Endothelial cell of umbilical vein (primary cell): ENCODE data around the gene SPTLC1. TPM values are rescaled to one million over a fixed set of nuclear protein-coding genes. Genes with fewer than 3 reads are reported as not detected.

ENCODE experiments used
- BruUV-seq: library from RNA; stranded (reverse); fragments of 400-500 nt; replicated peaks from 2 replicates; lab custom pipeline; 2021; lab: Mats Ljungman, UMichigan
- CTCF ChIA-PET: fragments of 300-600, 350-600 bp; sonication (Branson Sonifier 250); formaldehyde crosslinking; loops from one replicate; lab custom pipeline; 2021; ENCODE audit warnings: antibody characterized with exemption, inconsistent platforms; lab: Charles Lee
- POLR2A ChIA-PET: fragments of 300-600, 350-600 bp; sonication (Branson Sonifier 250); formaldehyde crosslinking; loops from one replicate; lab custom pipeline; 2021; ENCODE audit warnings: antibody characterized with exemption, inconsistent platforms; lab: Charles Lee
- DNase-seq: peaks from one replicate; pipeline ENCODE4 v3.0.0-alpha.2; 2011; ENCODE audit warnings: low read depth, low spot score
- FAIRE-seq: peaks from 2 replicates; lab custom pipeline; 2011; peaks lifted over from hg19 to GRCh38; lab: Jason Lieb, UNC
- H2AFZ ChIP-seq: 2 replicates; pipeline ENCODE4 v1.6.0; 2012; ENCODE audit warnings: low read depth, low read length, control low read depth, inconsistent platforms
- H3K27ac ChIP-seq: 2 replicates; pipeline ENCODE4 v1.5.1; 2011; ENCODE audit warnings: low read depth, mild to moderate bottlenecking, control low read depth, low read length, moderate library complexity; ENCODE audit not compliant: insufficient read depth
- H3K27me3 ChIP-seq, 2 experiments: 2 replicates each; pipeline versions ENCODE4 v1.6.0 to v1.6.1; 2011; ENCODE audit warnings: low read length in 2 of 2, mixed read lengths in 1 of 2; ENCODE audit not compliant: control insufficient read depth in 2 of 2, insufficient read depth in 2 of 2
- H3K36me3 ChIP-seq, 2 experiments: 2 replicates in 1 of 2; 3 replicates in 1 of 2; pipeline ENCODE4 v1.5.1; 2011; ENCODE audit warnings: low read length in 2 of 2, mild to moderate bottlenecking in 1 of 2, moderate library complexity in 1 of 2; ENCODE audit not compliant: control insufficient read depth in 2 of 2, insufficient read depth in 2 of 2; ENCODE audit errors: extremely low read depth in 1 of 2
- H3K4me1 ChIP-seq: 3 replicates; pipeline ENCODE4 v1.5.1; 2011; ENCODE audit warnings: mild to moderate bottlenecking, low read length; ENCODE audit not compliant: control insufficient read depth, insufficient read depth; ENCODE audit errors: extremely low read depth
- H3K4me2 ChIP-seq: 2 replicates; pipeline ENCODE4 v1.6.1; 2011; ENCODE audit warnings: low read length, control low read depth, mixed read lengths; ENCODE audit not compliant: insufficient read depth
- H3K4me3 ChIP-seq, 3 experiments: fragments of 200-600 bp in 1 of 3; sonication (generic), shearing (Covaris generic) in 1 of 3; replicated peaks in 1 of 3; 2 replicates each; pipeline ENCODE4 v1.5.1; 2011 to 2016; ENCODE audit warnings: control low read depth in 3 of 3, low read length in 3 of 3, mild to moderate bottlenecking in 2 of 3, inconsistent platforms in 1 of 3, low read depth in 1 of 3, moderate library complexity in 1 of 3; ENCODE audit not compliant: insufficient read depth in 1 of 3
- H3K79me2 ChIP-seq: 2 replicates; pipeline ENCODE4 v1.6.0; 2012; ENCODE audit warnings: low read length, inconsistent platforms; ENCODE audit not compliant: control insufficient read depth, insufficient read depth
- H3K9ac ChIP-seq: replicated peaks from 2 replicates; pipeline ENCODE3; 2011; ENCODE audit warnings: low read length, control low read depth; ENCODE audit not compliant: insufficient read depth; ENCODE audit errors: extremely low read depth
- H3K9me1 ChIP-seq: replicated peaks from 3 replicates; pipeline ENCODE4 v1.6.0; 2011; ENCODE audit warnings: mild to moderate bottlenecking, low read length; ENCODE audit not compliant: control insufficient read depth, insufficient read depth; ENCODE audit errors: extremely low read depth
- H3K9me3 ChIP-seq: replicated peaks from 2 replicates; pipeline ENCODE4 v1.5.1; 2012; ENCODE audit warnings: low read length, inconsistent platforms; ENCODE audit not compliant: control insufficient read depth, insufficient read depth
- H4K20me1 ChIP-seq: replicated peaks from 2 replicates; pipeline ENCODE3; 2011; ENCODE audit warnings: mild to moderate bottlenecking, low read length; ENCODE audit not compliant: control insufficient read depth, insufficient read depth; ENCODE audit errors: extremely low read depth
- EZH2 ChIP-seq: IDR thresholded peaks from 2 replicates; pipeline ENCODE4 v1.6.1; 2012; ENCODE audit warnings: borderline replicate concordance, low read depth, mild to moderate bottlenecking, moderate library complexity, low read length, inconsistent platforms; ENCODE audit not compliant: severe bottlenecking
- FOS ChIP-seq: IDR thresholded peaks from 2 replicates; pipeline ENCODE4 v1.6.1; 2011; ENCODE audit warnings: mild to moderate bottlenecking, low read length, moderate library complexity, borderline replicate concordance; ENCODE audit not compliant: insufficient read depth
- GATA2 ChIP-seq: IDR thresholded peaks from 2 replicates; pipeline ENCODE4 v1.7.0; 2011; ENCODE audit warnings: low read depth, mild to moderate bottlenecking, moderate library complexity, mixed read lengths, low read length; ENCODE audit not compliant: insufficient read length, insufficient read depth
- JUN ChIP-seq: IDR thresholded peaks from 2 replicates; pipeline ENCODE4 v1.6.1; 2011; ENCODE audit warnings: borderline replicate concordance, low read depth; ENCODE audit not compliant: insufficient read length, insufficient read depth
- MYC ChIP-seq: IDR thresholded peaks from one replicate; pipeline ENCODE4 v1.6.1; 2011; ENCODE audit warnings: mild to moderate bottlenecking, low read depth, low read length
- POLR2A ChIP-seq: IDR thresholded peaks from 2 replicates; pipeline ENCODE4 v1.6.1; 2012; ENCODE audit warnings: low read depth, mild to moderate bottlenecking, control low read depth, low read length
- POLR2AphosphoS5 ChIP-seq: IDR thresholded peaks from 2 replicates; pipeline ENCODE4 v1.6.1; 2012; ENCODE audit warnings: low read depth, mild to moderate bottlenecking, control low read depth, low read length, moderate library complexity; ENCODE audit not compliant: insufficient read depth
- dilution Hi-C: fragments of 300-500 bp; cut with MboI; formaldehyde crosslinking; loops from one replicate; pipeline ENCODE4 v1.15.0; 2019; ENCODE audit warnings: low sequenced_read_pairs; ENCODE audit not compliant: extremely low pct_ligation_motif_present
- intact Hi-C: fragments of 100-400 bp; cut with micrococcal nuclease; formaldehyde crosslinking; loops from one replicate; pipeline ENCODE4 v1.10.0; 2022
- polyA plus RNA-seq, 4 experiments: library from polyadenylated mRNA; depleted of rRNA in 3 of 4; stranded (reverse) in 3 of 4; unstranded in 1 of 4; fragments of >200 nt; gene quantifications; 2 replicates each; pipeline versions ENCODE4 v1.2.1 to v1.2.3, GENCODE V29; 2011 to 2012; ENCODE audit warnings: missing spikeins in 1 of 4
- total RNA-seq: library from RNA; stranded (reverse); gene quantifications from 2 replicates; pipeline ENCODE4 v1.2.3, GENCODE V29; 2021
- TF ChIP-seq, protein P1 (sequence below): IDR thresholded peaks from 2 replicates; pipeline ENCODE4 v1.6.1; 2011; ENCODE audit not compliant: insufficient read depth, insufficient read length
- TF ChIP-seq, protein P2 (sequence below), 2 donors: IDR thresholded peaks; 1 replicate in 1 of 2; 2 replicates in 1 of 2; pipeline ENCODE4 v1.5.1; 2011; ENCODE audit warnings: low read length in 2 of 2, mild to moderate bottlenecking in 2 of 2, moderate library complexity in 2 of 2, control low read depth in 1 of 2, inconsistent platforms in 1 of 2, low read depth in 1 of 2; ENCODE audit not compliant: insufficient read depth in 1 of 2; ENCODE audit errors: extremely low read depth in 1 of 2

SPTLC1 gene
- total and polyA plus RNA-seq, 2 donors (not counting 3 experiments of a cell fraction or from before 2014, with no cell fraction given): 35.9 to 68.5 TPM

DNA sequence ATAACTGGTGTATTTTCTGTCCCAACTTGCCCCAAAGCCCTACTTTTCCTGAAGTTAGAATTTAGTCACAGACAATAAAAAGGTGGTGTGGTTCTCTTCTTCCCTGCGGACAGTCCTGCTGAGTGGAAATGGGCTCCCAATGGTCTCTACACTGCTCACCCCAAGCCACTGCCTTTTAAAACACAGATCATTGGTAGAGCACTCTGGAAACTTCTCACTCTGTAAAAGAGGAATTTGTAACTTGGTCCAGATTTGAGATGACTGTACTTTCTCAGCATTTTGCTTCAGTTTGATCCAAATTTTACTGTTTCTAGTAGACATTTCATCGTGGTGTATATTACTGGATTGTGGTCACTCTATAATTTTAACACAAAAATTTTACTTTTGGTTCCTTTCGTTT lies 84.8 kb downstream of the SPTLC1 start:
- TF ChIP-seq, protein P1, sequence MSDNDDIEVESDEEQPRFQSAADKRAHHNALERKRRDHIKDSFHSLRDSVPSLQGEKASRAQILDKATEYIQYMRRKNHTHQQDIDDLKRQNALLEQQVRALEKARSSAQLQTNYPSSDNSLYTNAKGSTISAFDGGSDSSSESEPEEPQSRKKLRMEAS: no peak
- no peak for TF ChIP-seq EZH2
- no peak for TF ChIP-seq GATA2
- TF ChIP-seq POLR2AphosphoS5: no peak
- no peak for TF ChIP-seq POLR2A
- no peak for TF ChIP-seq FOS
- TF ChIP-seq JUN: no peak
- TF ChIP-seq, protein P2, sequence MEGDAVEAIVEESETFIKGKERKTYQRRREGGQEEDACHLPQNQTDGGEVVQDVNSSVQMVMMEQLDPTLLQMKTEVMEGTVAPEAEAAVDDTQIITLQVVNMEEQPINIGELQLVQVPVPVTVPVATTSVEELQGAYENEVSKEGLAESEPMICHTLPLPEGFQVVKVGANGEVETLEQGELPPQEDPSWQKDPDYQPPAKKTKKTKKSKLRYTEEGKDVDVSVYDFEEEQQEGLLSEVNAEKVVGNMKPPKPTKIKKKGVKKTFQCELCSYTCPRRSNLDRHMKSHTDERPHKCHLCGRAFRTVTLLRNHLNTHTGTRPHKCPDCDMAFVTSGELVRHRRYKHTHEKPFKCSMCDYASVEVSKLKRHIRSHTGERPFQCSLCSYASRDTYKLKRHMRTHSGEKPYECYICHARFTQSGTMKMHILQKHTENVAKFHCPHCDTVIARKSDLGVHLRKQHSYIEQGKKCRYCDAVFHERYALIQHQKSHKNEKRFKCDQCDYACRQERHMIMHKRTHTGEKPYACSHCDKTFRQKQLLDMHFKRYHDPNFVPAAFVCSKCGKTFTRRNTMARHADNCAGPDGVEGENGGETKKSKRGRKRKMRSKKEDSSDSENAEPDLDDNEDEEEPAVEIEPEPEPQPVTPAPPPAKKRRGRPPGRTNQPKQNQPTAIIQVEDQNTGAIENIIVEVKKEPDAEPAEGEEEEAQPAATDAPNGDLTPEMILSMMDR (IDR thresholded peaks at IDR 0.05; ENCODE audit: extremely low read depth in 1 of 2, insufficient read depth in 1 of 2, low read depth in 1 of 2, low read length in 2 of 2): no peak
- no peak for TF ChIP-seq MYC
- H3K4me2 ChIP-seq: no peak overlapping the region
- no peak overlapping the region for H2AFZ ChIP-seq
- no peak overlapping the region for H3K27ac ChIP-seq
- no peaks in the 10 kb centered on the region for H3K9me3 ChIP-seq
- H3K27me3 ChIP-seq: no peaks in the 10 kb centered on the region
- ChIA-PET CTCF (no interaction called here), POLR2A (no interaction called here)
- H3K4me1 ChIP-seq: no peaks in the 10 kb centered on the region
- no peaks in the 10 kb centered on the region for H3K9me1 ChIP-seq
- DNase-seq (no peak), FAIRE-seq (no peak)
- BruUV-seq: no TSS peak
- H3K9ac ChIP-seq: no peak overlapping the region
- H3K79me2 ChIP-seq: no peaks in the 10 kb centered on the region
- dilution Hi-C loops (no loop called here), intact Hi-C loops (no loop called here)
- no peak overlapping the region for H3K4me3 ChIP-seq
- no peaks in the 10 kb centered on the region for H4K20me1 ChIP-seq
- peaks cover 5 to 8% of the 10 kb centered on the region in 2 experiments for H3K36me3 ChIP-seq
